ENCODE data around the gene MPST. TPM values are rescaled to one million over a fixed set of nuclear protein-coding genes. Genes with fewer than 3 reads are reported as not detected.

The MPST gene
- total RNA-seq, 1 donor from 2014 or later, result 58.8 TPM

DNA sequence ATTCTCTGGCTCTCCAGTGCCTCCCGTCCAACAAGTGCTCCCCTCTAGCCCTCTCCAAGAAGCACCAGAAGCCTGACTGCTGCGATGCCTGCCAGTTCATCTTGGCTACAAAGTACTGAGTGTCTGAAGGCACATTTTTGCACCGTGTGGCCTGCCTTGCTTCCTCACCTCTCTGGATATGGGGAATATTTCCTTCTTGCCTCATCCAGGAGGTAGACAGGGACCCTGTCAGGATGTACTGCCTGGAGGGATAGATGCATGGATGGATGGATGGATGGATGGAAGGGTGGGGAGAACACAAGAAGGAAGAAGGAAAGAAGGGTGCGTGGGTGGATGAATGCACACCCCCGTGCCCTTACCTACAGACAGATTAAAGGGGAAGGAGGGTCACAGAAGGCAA is 59.6 kb downstream of the MPST start:
- H3K4me3 Mint-ChIP-seq (ENCODE audit: unreplicated experiment), result no peak overlapping the region
- no peak overlapping the region for H3K27ac Mint-ChIP-seq (ENCODE audit: unreplicated experiment)
- TF ChIP-seq, protein P1, sequence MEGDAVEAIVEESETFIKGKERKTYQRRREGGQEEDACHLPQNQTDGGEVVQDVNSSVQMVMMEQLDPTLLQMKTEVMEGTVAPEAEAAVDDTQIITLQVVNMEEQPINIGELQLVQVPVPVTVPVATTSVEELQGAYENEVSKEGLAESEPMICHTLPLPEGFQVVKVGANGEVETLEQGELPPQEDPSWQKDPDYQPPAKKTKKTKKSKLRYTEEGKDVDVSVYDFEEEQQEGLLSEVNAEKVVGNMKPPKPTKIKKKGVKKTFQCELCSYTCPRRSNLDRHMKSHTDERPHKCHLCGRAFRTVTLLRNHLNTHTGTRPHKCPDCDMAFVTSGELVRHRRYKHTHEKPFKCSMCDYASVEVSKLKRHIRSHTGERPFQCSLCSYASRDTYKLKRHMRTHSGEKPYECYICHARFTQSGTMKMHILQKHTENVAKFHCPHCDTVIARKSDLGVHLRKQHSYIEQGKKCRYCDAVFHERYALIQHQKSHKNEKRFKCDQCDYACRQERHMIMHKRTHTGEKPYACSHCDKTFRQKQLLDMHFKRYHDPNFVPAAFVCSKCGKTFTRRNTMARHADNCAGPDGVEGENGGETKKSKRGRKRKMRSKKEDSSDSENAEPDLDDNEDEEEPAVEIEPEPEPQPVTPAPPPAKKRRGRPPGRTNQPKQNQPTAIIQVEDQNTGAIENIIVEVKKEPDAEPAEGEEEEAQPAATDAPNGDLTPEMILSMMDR (IDR thresholded peaks at IDR 0.05; ENCODE audit: partially characterized antibody, unreplicated experiment), result no peak
- no peaks in the 10 kb centered on the region for H3K36me3 Mint-ChIP-seq (ENCODE audit: unreplicated experiment)
- peaks cover 3% of the 10 kb centered on the region for H3K27me3 Mint-ChIP-seq (ENCODE audit: unreplicated experiment)
- no peak for DNase-seq
- peaks cover 8% of the 10 kb centered on the region for H3K4me1 Mint-ChIP-seq (ENCODE audit: low read depth, unreplicated experiment)
- H3K9me3 Mint-ChIP-seq (ENCODE audit: unreplicated experiment), result peaks cover 2% of the 10 kb centered on the region

Other genes starting within 250 kb of the MPST start
- 54.2 TPM for gene IFT27, start 243.6 kb upstream of the MPST start, total RNA-seq (ENCODE audit: unreplicated experiment)
- gene PVALB, start 202.7 kb upstream of the MPST start, total RNA-seq (ENCODE audit: unreplicated experiment), result not detected
- gene NCF4, start 158.7 kb upstream of the MPST start, total RNA-seq (ENCODE audit: unreplicated experiment), result not detected
- not detected for gene CSF2RB, start 106.1 kb upstream of the MPST start, total RNA-seq (ENCODE audit: unreplicated experiment)
- gene TST, start 295 bp upstream of the MPST start, total RNA-seq (ENCODE audit: unreplicated experiment), result 10.4 TPM
- 137 TPM for gene KCTD17, start 32.0 kb downstream of the MPST start, total RNA-seq (ENCODE audit: unreplicated experiment)
- gene TMPRSS6, start 90.0 kb downstream of the MPST start, total RNA-seq (ENCODE audit: unreplicated experiment), result 0.12 TPM
- not detected for gene IL2RB, start 130.2 kb downstream of the MPST start, total RNA-seq (ENCODE audit: unreplicated experiment)
- gene C1QTNF6, start 168.5 kb downstream of the MPST start, total RNA-seq (ENCODE audit: unreplicated experiment), result 3.3 TPM
- not detected for gene SSTR3, start 192.7 kb downstream of the MPST start, total RNA-seq (ENCODE audit: unreplicated experiment)
- gene RAC2, start 224.5 kb downstream of the MPST start, total RNA-seq (ENCODE audit: unreplicated experiment), result not detected